Bronchial epithelial cell (primary cell): Measurements from ENCODE around the gene CYP21A2. TPM values are rescaled to one million over a fixed set of nuclear protein-coding genes. Genes with fewer than 3 reads are reported as not detected.

Experiments used
- total RNA-seq: library from RNA; depleted of rRNA; stranded (reverse); fragments of >200 nt; gene quantifications from 2 replicates; pipeline ENCODE4 v1.2.1, GENCODE V29; 2014

Gene CYP21A2
- total RNA-seq, 1 donor from 2014 or later = not detected

Other genes with a start within 250 kb of the CYP21A2 start
- 40.8 and 53.2 TPM in 2 replicates for gene VARS1, start 242.7 kb upstream of the CYP21A2 start, total RNA-seq
- 28.9 and 29.2 TPM in 2 replicates for gene LSM2, start 231.4 kb upstream of the CYP21A2 start, total RNA-seq
- 0.53 and 1.4 TPM in 2 replicates for gene HSPA1L, start 223.1 kb upstream of the CYP21A2 start, total RNA-seq
- gene HSPA1A, start 222.9 kb upstream of the CYP21A2 start, total RNA-seq = 50.3 and 55.3 TPM in 2 replicates
- 118 and 193 TPM in 2 replicates for gene HSPA1B, start 210.7 kb upstream of the CYP21A2 start, total RNA-seq
- 65.8 and 70.3 TPM in 2 replicates for gene NEU1, start 175.6 kb upstream of the CYP21A2 start, total RNA-seq
- gene SLC44A4, start 159.4 kb upstream of the CYP21A2 start, total RNA-seq = 1.8 and 10.5 TPM in 2 replicates
- gene EHMT2, start 140.7 kb upstream of the CYP21A2 start, total RNA-seq = 10.8 and 14.5 TPM in 2 replicates
- 0.64 and 1.3 TPM in 2 replicates for gene ZBTB12, start 136.3 kb upstream of the CYP21A2 start, total RNA-seq
- 0.26 and 0.53 TPM in 2 replicates for gene C2, start 110.7 kb upstream of the CYP21A2 start, total RNA-seq
- gene CFB, start 92.3 kb upstream of the CYP21A2 start, total RNA-seq = 2.4 and 2.6 TPM in 2 replicates
- gene NELFE, start 79.4 kb upstream of the CYP21A2 start, total RNA-seq = 163 and 177 TPM in 2 replicates
- 44.8 and 48.0 TPM in 2 replicates for gene SKIC2, start 79.2 kb upstream of the CYP21A2 start, total RNA-seq
- gene DXO, start 66.3 kb upstream of the CYP21A2 start, total RNA-seq = 8.4 and 12.2 TPM in 2 replicates
- gene C4A, start 56.4 kb upstream of the CYP21A2 start, total RNA-seq = 1.2 and 1.8 TPM in 2 replicates
- gene C4B, start 23.6 kb upstream of the CYP21A2 start, total RNA-seq = 1.6 and 2.6 TPM in 2 replicates
- 1.4 and 2.4 TPM in 2 replicates for gene TNXB, start 70.9 kb downstream of the CYP21A2 start, total RNA-seq
- 8.7 and 11.1 TPM in 2 replicates for gene ATF6B, start 89.8 kb downstream of the CYP21A2 start, total RNA-seq
- 7.4 and 8.4 TPM in 2 replicates for gene FKBPL, start 91.9 kb downstream of the CYP21A2 start, total RNA-seq
- not detected in 2 replicates for gene PRRT1, start 113.5 kb downstream of the CYP21A2 start, total RNA-seq
- 5.8 and 38.5 TPM in 2 replicates for gene PPT2, start 115.7 kb downstream of the CYP21A2 start, total RNA-seq
- 0.26 and 1.7 TPM in 2 replicates for gene EGFL8, start 126.2 kb downstream of the CYP21A2 start, total RNA-seq
- gene AGPAT1, start 137.7 kb downstream of the CYP21A2 start, total RNA-seq = 5.8 and 9.0 TPM in 2 replicates
- 29.2 and 50.5 TPM in 2 replicates for gene RNF5, start 140.0 kb downstream of the CYP21A2 start, total RNA-seq
- 0.26 TPM in 2 replicates for gene AGER, start 145.8 kb downstream of the CYP21A2 start, total RNA-seq
- 16.3 and 19.3 TPM in 2 replicates for gene PBX2, start 151.8 kb downstream of the CYP21A2 start, total RNA-seq
- gene GPSM3, start 154.2 kb downstream of the CYP21A2 start, total RNA-seq = 0.64 and 0.79 TPM in 2 replicates
- gene NOTCH4, start 185.7 kb downstream of the CYP21A2 start, total RNA-seq = 0.26 and 0.38 TPM in 2 replicates